CD4-positive, alpha-beta memory T cell (primary cell): Measurements from ENCODE around the gene CGREF1. TPM values are rescaled to one million over a fixed set of nuclear protein-coding genes. Genes with fewer than 3 reads are reported as not detected.
A peak's percentile ranks its signal among the peaks of the same experiment; 100 is the strongest.

ENCODE experiments used
- CTCF ChIA-PET: fragments of 350-600 bp; sonication (Branson Sonifier 250); formaldehyde crosslinking; loops from one replicate; lab custom pipeline; 2021; ENCODE audit warnings: inconsistent platforms; ENCODE audit not compliant: partially characterized antibody; lab: Charles Lee
- POLR2A ChIA-PET: fragments of 350-600 bp; sonication (Branson Sonifier 250); formaldehyde crosslinking; loops from one replicate; lab custom pipeline; 2021; ENCODE audit not compliant: partially characterized antibody; lab: Charles Lee
- DNase-seq, 5 donors: peaks; one replicate each; pipeline versions ENCODE4 v3.0.0 to v3.0.0-alpha.2; 2020 to 2022; ENCODE audit warnings: mixed read lengths in 1 of 5
- H3K27ac ChIP-seq: one replicate; pipeline ENCODE4 v1.7.0; 2013; ENCODE audit warnings: low read depth, low read length
- H3K27me3 ChIP-seq: 2 replicates; pipeline ENCODE4 v1.7.0; 2013; ENCODE audit warnings: mild to moderate bottlenecking, low read length, moderate library complexity; ENCODE audit not compliant: insufficient read depth
- H3K36me3 ChIP-seq: 2 replicates; pipeline ENCODE4 v1.7.0; 2013; ENCODE audit warnings: mild to moderate bottlenecking, low read length, moderate library complexity; ENCODE audit not compliant: insufficient read depth
- H3K4me1 ChIP-seq: 2 replicates; pipeline ENCODE4 v1.7.0; 2013; ENCODE audit warnings: mild to moderate bottlenecking, low read length, moderate library complexity; ENCODE audit not compliant: insufficient read depth
- H3K4me3 ChIP-seq, 2 donors: one replicate each; pipeline ENCODE4 v1.7.0; 2013; ENCODE audit warnings: low read length in 2 of 2, mild to moderate bottlenecking in 1 of 2
- H3K9me3 ChIP-seq, 2 donors: one replicate each; pipeline ENCODE4 v1.7.0; 2013; ENCODE audit warnings: low read length in 2 of 2, control low read depth in 1 of 2; ENCODE audit not compliant: control insufficient read depth in 1 of 2
- H3K27ac Mint-ChIP-seq, 7 donors: one replicate each; pipeline ENCODE4 v1.8.0; 2020 to 2021; ENCODE audit warnings: mixed read lengths in 7 of 7, mild to moderate bottlenecking in 6 of 7, inconsistent platforms in 3 of 7, moderate library complexity in 3 of 7
- H3K27me3 Mint-ChIP-seq, 2 donors: one replicate each; pipeline ENCODE4 v1.8.0; 2020 to 2021; ENCODE audit warnings: mixed read lengths in 2 of 2
- H3K36me3 Mint-ChIP-seq, 2 donors: one replicate each; pipeline ENCODE4 v1.8.0; 2020 to 2021; ENCODE audit warnings: mixed read lengths in 2 of 2, inconsistent platforms in 1 of 2, mild to moderate bottlenecking in 1 of 2
- H3K4me1 Mint-ChIP-seq, 4 donors: one replicate each; pipeline ENCODE4 v1.8.0; 2020 to 2021; ENCODE audit warnings: mixed read lengths in 4 of 4, mild to moderate bottlenecking in 1 of 4
- H3K4me3 Mint-ChIP-seq, 8 donors: one replicate each; pipeline ENCODE4 v1.8.0; 2020 to 2021; ENCODE audit warnings: mixed read lengths in 8 of 8, mild to moderate bottlenecking in 7 of 8, moderate library complexity in 6 of 8, inconsistent platforms in 3 of 8
- H3K9me3 Mint-ChIP-seq, 8 donors: one replicate each; pipeline ENCODE4 v1.8.0; 2020 to 2021; ENCODE audit warnings: mixed read lengths in 8 of 8, mild to moderate bottlenecking in 5 of 8, inconsistent platforms in 3 of 8, moderate library complexity in 1 of 8
- intact Hi-C: fragments of 100-400 bp; cut with micrococcal nuclease; formaldehyde crosslinking; loops from one replicate; pipeline ENCODE4 v1.15.1; 2023
- polyA plus RNA-seq, 2 donors: library from polyadenylated mRNA; unstranded; fragments of 300-500 nt; fragmentation: Illumina TruSeq; gene quantifications; one replicate each; pipeline ENCODE4 v1.2.3, GENCODE V29; 2021
- total RNA-seq, 2 experiments: library from RNA; stranded (reverse); gene quantifications; one replicate each; pipeline ENCODE4 v1.2.3, GENCODE V29; 2021

The CGREF1 gene
- total and polyA plus RNA-seq, 4 experiments from 2014 or later: 0.36 to 0.47 TPM; not detected in 2

DNA sequence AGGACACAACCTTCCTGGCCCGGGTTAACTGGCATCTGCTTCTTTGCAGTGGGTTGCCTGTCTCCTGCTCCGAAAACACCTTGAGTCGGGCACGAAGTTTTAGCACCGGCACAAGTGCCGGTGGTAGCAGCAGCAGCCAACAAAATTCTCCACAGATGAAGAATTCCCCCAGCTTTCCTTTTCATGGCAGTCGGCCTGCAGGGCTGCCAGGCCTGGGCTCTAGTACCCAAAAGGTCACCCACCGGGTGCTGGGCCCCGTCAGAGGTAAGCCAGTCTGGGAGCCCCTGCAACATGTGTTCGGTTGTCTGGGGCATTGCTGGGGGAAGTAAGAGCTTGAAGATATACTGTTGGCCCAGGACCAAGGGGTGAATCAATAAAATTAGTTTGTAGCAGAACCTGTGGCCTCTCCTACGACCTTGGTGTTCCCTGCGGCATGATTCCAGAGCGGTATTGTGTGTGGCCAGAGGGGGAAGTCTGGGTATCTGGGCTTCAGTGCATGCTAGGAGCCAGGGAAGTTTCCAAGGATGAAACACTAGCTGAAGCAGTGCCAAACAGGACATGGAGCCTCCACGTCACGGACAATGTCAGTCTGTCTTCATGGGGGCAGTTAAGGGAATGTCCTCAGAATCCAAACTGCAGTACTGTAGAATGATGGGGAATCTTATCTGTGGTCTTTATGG is 59.6 kb downstream of the CGREF1 start:
- Histone ChIP-seq H3K4me1 (no peaks in the 10 kb centered on the region), H3K27me3 (no peaks in the 10 kb centered on the region), H3K9me3 (no peaks in the 10 kb centered on the region), H3K36me3 (peaks cover 10% of the 10 kb centered on the region), H3K4me3 (no peak overlapping the region), H3K27ac (no peak overlapping the region)
- H3K27ac Mint-ChIP-seq: peak overlapping the region in 4 of 7 donors; percentile 22 to 72 (median 57)
- peaks cover 0 to 11% (median 7%) of the 10 kb centered on the region in 4 donors for H3K4me1 Mint-ChIP-seq
- DNase-seq: no peak
- no peaks in the 10 kb centered on the region for H3K9me3 Mint-ChIP-seq
- peaks cover 23 to 49% of the 10 kb centered on the region in 2 donors for H3K36me3 Mint-ChIP-seq
- ChIA-PET CTCF (no interaction called here), POLR2A (interaction anchor here (0.6 to 13.9 kb wide), 4 partner anchors 9 to 294 kb away, joined by 3 to 402 read pairs (median 28); partner anchors contain the start of genes AGBL5, EMILIN1 and OST4)
- no peak overlapping the region for H3K4me3 Mint-ChIP-seq
- intact Hi-C loops: no loop called here
- no peaks in the 10 kb centered on the region for H3K27me3 Mint-ChIP-seq

- Mint-ChIP-seq H3K27ac (peak overlapping the region in 4 of 7 donors; percentile 9 to 41 (median 27)), H3K36me3 (peaks cover 20 to 47% of the 10 kb centered on the region in 2 donors), H3K9me3 (no peaks in the 10 kb centered on the region), H3K4me3 (no peak overlapping the region), H3K27me3 (no peaks in the 10 kb centered on the region), H3K4me1 (peaks cover 0 to 7% (median 4%) of the 10 kb centered on the region in 4 donors)
- H3K36me3 ChIP-seq: peaks cover 10% of the 10 kb centered on the region
- no peak overlapping the region for H3K4me3 ChIP-seq
- ChIA-PET POLR2A (interaction anchor here (0.9 to 13.9 kb wide), 3 partner anchors 8 to 17 kb away, joined by 3 to 402 read pairs (median 53); partner anchors contain the start of genes AGBL5, EMILIN1 and OST4), CTCF (interaction anchor here (0.7 kb wide), 1 partner anchor 28 kb away, joined by 4 read pairs; no protein-coding TSS in a partner anchor)
- intact Hi-C loops: no loop called here
- H3K9me3 ChIP-seq: no peaks in the 10 kb centered on the region
- DNase-seq: no peak
- H3K4me1 ChIP-seq: no peaks in the 10 kb centered on the region
- no peak overlapping the region for H3K27ac ChIP-seq
- H3K27me3 ChIP-seq: no peaks in the 10 kb centered on the region
These were observed 60.7 kb downstream of the CGREF1 start for GRCh38 chr2:27058210-27058609.

DNA sequence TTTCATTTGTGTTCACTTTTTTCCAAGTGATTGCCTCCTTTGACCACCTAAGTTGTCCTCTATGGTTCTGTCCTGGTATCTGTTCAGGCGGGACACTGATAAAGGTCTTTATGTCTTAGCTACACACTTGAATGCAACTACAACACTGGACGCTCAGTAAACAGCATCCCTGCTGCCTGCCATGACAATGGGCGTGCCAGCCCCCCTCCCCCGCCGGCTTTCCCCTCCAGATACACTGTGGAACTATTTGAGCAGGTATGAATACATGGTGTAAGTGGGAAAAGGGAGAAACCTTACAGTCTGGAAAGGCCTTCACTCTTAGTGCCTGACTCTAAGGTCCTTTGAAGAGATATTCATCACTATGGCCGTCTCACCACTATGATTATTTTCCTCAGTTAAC is 61.7 kb downstream of the CGREF1 start:
- CTCF ChIA-PET: no interaction called here
- peaks cover 4 to 6% (median 4%) of the 10 kb centered on the region in 4 donors for H3K4me1 Mint-ChIP-seq
- no peak overlapping the region for H3K4me3 Mint-ChIP-seq
- peak overlapping the region in 1 of 7 donors; percentile 43 for H3K27ac Mint-ChIP-seq
- Histone ChIP-seq H3K4me1 (peaks cover 3% of the 10 kb centered on the region), H3K9me3 (no peaks in the 10 kb centered on the region), H3K27ac (no peak overlapping the region), H3K4me3 (no peak overlapping the region), H3K27me3 (no peaks in the 10 kb centered on the region), H3K36me3 (peaks cover 10% of the 10 kb centered on the region)
- DNase-seq: no peak
- intact Hi-C loops: no loop called here
- POLR2A ChIA-PET: interaction anchor here (2.0 to 13.9 kb wide), 3 partner anchors 18 to 29 kb away, joined by 4 to 402 read pairs (median 10); partner anchors contain the start of genes EMILIN1, KHK and OST4
- no peaks in the 10 kb centered on the region for H3K9me3 Mint-ChIP-seq
- H3K27me3 Mint-ChIP-seq: no peaks in the 10 kb centered on the region
- peaks cover 12 to 39% of the 10 kb centered on the region in 2 donors for H3K36me3 Mint-ChIP-seq

GRCh38 chr2:27054721-27055120 is 64.2 kb downstream of the CGREF1 start:
- Mint-ChIP-seq H3K4me3 (peak overlapping the region in 3 of 8 donors; percentile 26 to 44 (median 29)), H3K9me3 (peaks cover 0 to 14% (median 7%) of the 10 kb centered on the region in 8 donors), H3K27me3 (peaks cover 6 to 13% of the 10 kb centered on the region in 2 donors), H3K4me1 (peaks cover 11 to 23% (median 15%) of the 10 kb centered on the region in 4 donors), H3K36me3 (peaks cover 12 to 54% of the 10 kb centered on the region in 2 donors), H3K27ac (peak overlapping the region in 2 of 7 donors; percentile 7 to 59)
- no peak overlapping the region for H3K27ac ChIP-seq
- H3K36me3 ChIP-seq: peaks cover 10% of the 10 kb centered on the region
- intact Hi-C loops: no loop called here
- H3K4me1 ChIP-seq: peaks cover 8% of the 10 kb centered on the region
- ChIA-PET CTCF (interaction anchor here (1.1 to 1.3 kb wide), 5 partner anchors 10 to 225 kb away, joined by 3 to 6 read pairs (median 3); partner anchors contain the start of genes KHK and OST4), POLR2A (interaction anchor here (1.2 to 13.9 kb wide), 4 partner anchors 10 to 32 kb away, joined by 4 to 402 read pairs (median 9); partner anchors contain the start of genes EMILIN1, KHK and OST4)
- no peaks in the 10 kb centered on the region for H3K27me3 ChIP-seq
- no peak for DNase-seq
- no peaks in the 10 kb centered on the region for H3K9me3 ChIP-seq
- H3K4me3 ChIP-seq: no peak overlapping the region

- CTCF ChIA-PET: interaction anchor here (1.0 to 1.8 kb wide), 5 partner anchors 12 to 118 kb away, joined by 3 to 6 read pairs (median 4); partner anchors contain the start of genes KHK and OST4
- Histone ChIP-seq H3K9me3 (no peaks in the 10 kb centered on the region), H3K4me3 (no peak overlapping the region), H3K27me3 (no peaks in the 10 kb centered on the region), H3K4me1 (peaks cover 14% of the 10 kb centered on the region), H3K27ac (no peak overlapping the region), H3K36me3 (peaks cover 10% of the 10 kb centered on the region)
- Mint-ChIP-seq H3K36me3 (peaks cover 12 to 49% of the 10 kb centered on the region in 2 donors), H3K27ac (peak overlapping the region in 4 of 7 donors; percentile 6 to 66 (median 32)), H3K27me3 (peaks cover 6 to 13% of the 10 kb centered on the region in 2 donors), H3K4me1 (peaks cover 13 to 28% (median 19%) of the 10 kb centered on the region in 4 donors), H3K4me3 (peak overlapping the region in 5 of 8 donors; percentile 8 to 62 (median 26)), H3K9me3 (peaks cover 0 to 14% (median 7%) of the 10 kb centered on the region in 8 donors)
- no peak for DNase-seq
- intact Hi-C loops: no loop called here
- POLR2A ChIA-PET: interaction anchor here (1.2 to 13.9 kb wide), 3 partner anchors 11 to 32 kb away, joined by 4 to 402 read pairs (median 8); partner anchors contain the start of genes EMILIN1 and OST4
These were observed 65.2 kb downstream of the CGREF1 start for GRCh38 chr2:27053776-27054175.

- DNase-seq: no peak
- CTCF ChIA-PET: interaction anchor here (1.0 to 1.8 kb wide), 5 partner anchors 9 to 118 kb away, joined by 3 to 4 read pairs (median 3); no protein-coding TSS in a partner anchor
- H3K4me1 Mint-ChIP-seq: peaks cover 13 to 28% (median 19%) of the 10 kb centered on the region in 4 donors
- peaks cover 0 to 14% (median 7%) of the 10 kb centered on the region in 8 donors for H3K9me3 Mint-ChIP-seq
- H3K36me3 Mint-ChIP-seq: peaks cover 12 to 45% of the 10 kb centered on the region in 2 donors
- Histone ChIP-seq H3K4me3 (no peak overlapping the region), H3K4me1 (peaks cover 14% of the 10 kb centered on the region), H3K27me3 (no peaks in the 10 kb centered on the region), H3K36me3 (peaks cover 10% of the 10 kb centered on the region), H3K9me3 (no peaks in the 10 kb centered on the region), H3K27ac (no peak overlapping the region)
- H3K27me3 Mint-ChIP-seq: peaks cover 6 to 13% of the 10 kb centered on the region in 2 donors
- POLR2A ChIA-PET: interaction anchor here (1.2 to 13.9 kb wide), 4 partner anchors 8 to 32 kb away, joined by 4 to 402 read pairs (median 30); partner anchors contain the start of genes EMILIN1 and OST4
- H3K4me3 Mint-ChIP-seq: peak overlapping the region in 7 of 8 donors; percentile 5 to 96 (median 68)
- intact Hi-C loops: no loop called here
- H3K27ac Mint-ChIP-seq: peak overlapping the region in 4 of 7 donors; percentile 1 to 91 (median 26)
These were observed 65.6 kb downstream of the CGREF1 start for GRCh38 chr2:27053321-27053720.
